ENCODE data around the gene PEG3.

Gene PEG3

GRCh38 chr19:56838909-56839651, 1.4 kb downstream of the PEG3 start:
- 87% methylated on average over 34 of the region's 34 CpGs for WGBS
- Histone ChIP-seq H3K27me3 (ENCODE audit: insufficient read depth, low read length) (no peaks in the 10 kb centered on the region), H3K36me3 (ENCODE audit: insufficient read depth, low read length) (no peaks in the 10 kb centered on the region), H3K9me3 (ENCODE audit: insufficient read depth, low read depth, low read length) (peaks cover 98% of the 10 kb centered on the region), H3K9ac (ENCODE audit: low read depth, low read length) (no peak overlapping the region), H3K27ac (ENCODE audit: low read depth, low read length) (no peak overlapping the region), H3K4me3 (ENCODE audit: low read length) (no peak overlapping the region), H3K4me1 (ENCODE audit: insufficient read depth, low read length) (no peaks in the 10 kb centered on the region)

GRCh38 chr19:56838024-56838908, 2.3 kb downstream of the PEG3 start:
- Histone ChIP-seq H3K27me3 (ENCODE audit: insufficient read depth, low read length) (no peaks in the 10 kb centered on the region), H3K4me3 (ENCODE audit: low read length) (no peak overlapping the region), H3K27ac (ENCODE audit: low read depth, low read length) (no peak overlapping the region), H3K4me1 (ENCODE audit: insufficient read depth, low read length) (no peaks in the 10 kb centered on the region), H3K36me3 (ENCODE audit: insufficient read depth, low read length) (no peaks in the 10 kb centered on the region), H3K9me3 (ENCODE audit: insufficient read depth, low read depth, low read length) (peaks cover 98% of the 10 kb centered on the region), H3K9ac (ENCODE audit: low read depth, low read length) (no peak overlapping the region)
- WGBS = 93% methylated on average over 44 of the region's 44 CpGs

- H3K27me3 ChIP-seq (ENCODE audit: insufficient read depth, low read length) = no peaks in the 10 kb centered on the region
- H3K4me3 ChIP-seq (ENCODE audit: low read length) = no peak overlapping the region
- no peaks in the 10 kb centered on the region for H3K36me3 ChIP-seq (ENCODE audit: insufficient read depth, low read length)
- 91% methylated on average over 25 of the region's 25 CpGs for WGBS
- H3K9me3 ChIP-seq (ENCODE audit: insufficient read depth, low read depth, low read length) = peaks cover 98% of the 10 kb centered on the region
- H3K9ac ChIP-seq (ENCODE audit: low read depth, low read length) = no peak overlapping the region
- H3K27ac ChIP-seq (ENCODE audit: low read depth, low read length) = no peak overlapping the region
- H3K4me1 ChIP-seq (ENCODE audit: insufficient read depth, low read length) = no peaks in the 10 kb centered on the region
Observed at GRCh38 chr19:56837492-56838023, 3.0 kb downstream of the PEG3 start.

- Histone ChIP-seq H3K27ac (ENCODE audit: low read depth, low read length) (no peak overlapping the region), H3K4me1 (ENCODE audit: insufficient read depth, low read length) (no peaks in the 10 kb centered on the region), H3K27me3 (ENCODE audit: insufficient read depth, low read length) (no peaks in the 10 kb centered on the region), H3K4me3 (ENCODE audit: low read length) (no peak overlapping the region), H3K36me3 (ENCODE audit: insufficient read depth, low read length) (no peaks in the 10 kb centered on the region), H3K9ac (ENCODE audit: low read depth, low read length) (no peak overlapping the region), H3K9me3 (ENCODE audit: insufficient read depth, low read depth, low read length) (peaks cover 98% of the 10 kb centered on the region)
- WGBS = 79% methylated on average over 5 of the region's 6 CpGs
Observed at GRCh38 chr19:56837004-56837403, 3.5 kb downstream of the PEG3 start.

GRCh38 chr19:56836059-56836458, 4.5 kb downstream of the PEG3 start:
- no peak overlapping the region for H3K4me3 ChIP-seq (ENCODE audit: low read length)
- no peak overlapping the region for H3K9ac ChIP-seq (ENCODE audit: low read depth, low read length)
- peaks cover 98% of the 10 kb centered on the region for H3K9me3 ChIP-seq (ENCODE audit: insufficient read depth, low read depth, low read length)
- H3K27ac ChIP-seq (ENCODE audit: low read depth, low read length) = no peak overlapping the region
- 73% methylated on average over 8 of the region's 9 CpGs for WGBS
- no peaks in the 10 kb centered on the region for H3K36me3 ChIP-seq (ENCODE audit: insufficient read depth, low read length)
- H3K27me3 ChIP-seq (ENCODE audit: insufficient read depth, low read length) = no peaks in the 10 kb centered on the region
- H3K4me1 ChIP-seq (ENCODE audit: insufficient read depth, low read length) = no peaks in the 10 kb centered on the region

GRCh38 chr19:56835401-56835800, 5.1 kb downstream of the PEG3 start:
- Histone ChIP-seq H3K27ac (ENCODE audit: low read depth, low read length) (no peak overlapping the region), H3K9me3 (ENCODE audit: insufficient read depth, low read depth, low read length) (peaks cover 96% of the 10 kb centered on the region), H3K27me3 (ENCODE audit: insufficient read depth, low read length) (no peaks in the 10 kb centered on the region), H3K4me3 (ENCODE audit: low read length) (no peak overlapping the region), H3K9ac (ENCODE audit: low read depth, low read length) (no peak overlapping the region), H3K36me3 (ENCODE audit: insufficient read depth, low read length) (no peaks in the 10 kb centered on the region), H3K4me1 (ENCODE audit: insufficient read depth, low read length) (no peaks in the 10 kb centered on the region)

GRCh38 chr19:56834564-56835375, 5.8 kb downstream of the PEG3 start:
- 54% methylated on average over 5 of the region's 5 CpGs for WGBS
- H3K4me1 ChIP-seq (ENCODE audit: insufficient read depth, low read length) = no peaks in the 10 kb centered on the region

GRCh38 chr19:56832352-56832928, 8.1 kb downstream of the PEG3 start:
- no peak overlapping the region for H3K27ac ChIP-seq (ENCODE audit: low read depth, low read length)
- no peak overlapping the region for H3K4me3 ChIP-seq (ENCODE audit: low read length)
- peaks cover 93% of the 10 kb centered on the region for H3K9me3 ChIP-seq (ENCODE audit: insufficient read depth, low read depth, low read length)
- no peaks in the 10 kb centered on the region for H3K36me3 ChIP-seq (ENCODE audit: insufficient read depth, low read length)
- no peaks in the 10 kb centered on the region for H3K27me3 ChIP-seq (ENCODE audit: insufficient read depth, low read length)
- H3K9ac ChIP-seq (ENCODE audit: low read depth, low read length) = no peak overlapping the region
- no peaks in the 10 kb centered on the region for H3K4me1 ChIP-seq (ENCODE audit: insufficient read depth, low read length)
- 66% methylated on average over 4 of the region's 5 CpGs for WGBS

More at GRCh38 chr19:56834564-56835375, 5.8 kb downstream of the PEG3 start:
- H3K4me3 ChIP-seq (ENCODE audit: low read length) = no peak overlapping the region; the same call in 1 of the 2 replicates
- no peak overlapping the region for H3K9ac ChIP-seq (ENCODE audit: low read depth, low read length)
- H3K36me3 ChIP-seq (ENCODE audit: insufficient read depth, low read length) = no peaks in the 10 kb centered on the region
- no peaks in the 10 kb centered on the region for H3K27me3 ChIP-seq (ENCODE audit: insufficient read depth, low read length)
- H3K27ac ChIP-seq (ENCODE audit: low read depth, low read length) = no peak overlapping the region
- peaks cover 96% of the 10 kb centered on the region for H3K9me3 ChIP-seq (ENCODE audit: insufficient read depth, low read depth, low read length)

GRCh38 chr19:56831255-56831654, 9.3 kb downstream of the PEG3 start:
- Histone ChIP-seq H3K9ac (ENCODE audit: low read depth, low read length) (no peak overlapping the region), H3K9me3 (ENCODE audit: insufficient read depth, low read depth, low read length) (peaks cover 95% of the 10 kb centered on the region), H3K27me3 (ENCODE audit: insufficient read depth, low read length) (no peaks in the 10 kb centered on the region), H3K4me1 (ENCODE audit: insufficient read depth, low read length) (no peaks in the 10 kb centered on the region), H3K4me3 (ENCODE audit: low read length) (no peak overlapping the region), H3K36me3 (ENCODE audit: insufficient read depth, low read length) (no peaks in the 10 kb centered on the region), H3K27ac (ENCODE audit: low read depth, low read length) (no peak overlapping the region)
- whole genome bisulfite sequencing = 26% methylated on average over 2 of the region's 2 CpGs

- Histone ChIP-seq H3K9ac (ENCODE audit: low read depth, low read length) (no peak overlapping the region), H3K27me3 (ENCODE audit: insufficient read depth, low read length) (no peaks in the 10 kb centered on the region), H3K4me3 (ENCODE audit: low read length) (no peak overlapping the region), H3K36me3 (ENCODE audit: insufficient read depth, low read length) (no peaks in the 10 kb centered on the region), H3K9me3 (ENCODE audit: insufficient read depth, low read depth, low read length) (peaks cover 95% of the 10 kb centered on the region), H3K27ac (ENCODE audit: low read depth, low read length) (no peak overlapping the region), H3K4me1 (ENCODE audit: insufficient read depth, low read length) (no peaks in the 10 kb centered on the region)
- WGBS = 78% methylated on average over 6 of the region's 6 CpGs
Observed at GRCh38 chr19:56829596-56829995, 10.9 kb downstream of the PEG3 start.
